Hematopoietic multipotent progenitor cell treated with erythropoietin and hydrocortisone succinate and interleukin-3 and kit ligand, for 4 days (in vitro differentiated cells): ENCODE measurements around the gene CENPP.

Experiments used
- DNase-seq: peaks from one replicate; pipeline ENCODE4 v3.0.0-alpha.2; 2015

Gene CENPP

DNA sequence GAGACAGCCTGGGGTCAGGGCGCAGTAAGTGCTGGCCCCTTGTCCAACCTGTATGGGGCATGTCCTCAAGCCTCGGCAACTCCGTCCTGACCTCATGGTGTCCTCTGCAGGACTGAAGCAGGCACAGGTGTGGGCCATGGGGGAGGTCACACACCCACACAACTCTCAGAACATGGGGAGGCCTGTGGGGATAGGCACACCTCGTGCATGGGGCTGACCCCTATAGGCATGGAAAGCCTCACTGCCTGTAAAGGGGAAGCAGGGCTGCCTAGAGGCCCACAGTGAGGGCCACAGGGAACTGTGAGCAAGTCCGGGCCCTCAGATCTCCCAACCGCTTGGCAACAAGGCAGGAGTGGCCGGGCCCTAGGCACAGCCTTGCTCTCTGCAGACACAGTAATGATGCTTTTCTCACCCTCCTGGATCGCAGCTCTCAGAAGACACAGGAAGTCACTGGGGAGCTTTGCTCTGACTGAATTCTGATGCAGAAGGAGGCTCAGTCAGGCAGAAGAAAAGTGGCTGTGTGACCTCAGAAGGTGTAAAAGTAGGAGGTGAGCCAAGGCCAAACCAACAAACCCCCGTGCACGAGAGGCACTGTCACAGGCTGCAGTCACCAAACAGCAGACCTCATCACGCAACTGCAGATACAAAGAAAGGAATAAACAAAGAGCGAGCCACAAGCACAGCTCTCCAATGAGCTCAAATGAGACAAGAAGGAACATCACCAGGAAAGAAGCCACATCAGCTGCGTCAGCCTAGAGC is 338.8 kb downstream of the CENPP start:
- DNase-seq, result no peak

DNA sequence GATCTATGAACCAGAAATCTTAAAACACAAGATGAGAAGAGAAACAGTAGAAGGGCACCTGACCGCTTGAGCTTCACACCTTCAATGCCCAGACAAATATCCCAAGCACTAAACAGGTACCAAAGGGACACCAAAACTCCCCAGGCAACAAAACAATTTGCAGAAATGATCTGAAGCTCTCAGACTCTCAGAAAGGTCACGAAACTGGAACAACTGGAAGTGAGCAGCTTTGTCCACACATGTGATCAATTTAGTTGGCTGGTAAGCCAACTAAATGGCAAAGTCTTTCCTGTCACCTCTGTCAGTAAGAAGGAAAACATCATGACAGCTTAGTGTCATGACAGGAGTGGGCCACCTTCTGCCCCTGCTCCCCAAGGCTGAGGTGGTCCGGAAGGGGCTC is 340.1 kb downstream of the CENPP start:
- no peak for DNase-seq

DNA sequence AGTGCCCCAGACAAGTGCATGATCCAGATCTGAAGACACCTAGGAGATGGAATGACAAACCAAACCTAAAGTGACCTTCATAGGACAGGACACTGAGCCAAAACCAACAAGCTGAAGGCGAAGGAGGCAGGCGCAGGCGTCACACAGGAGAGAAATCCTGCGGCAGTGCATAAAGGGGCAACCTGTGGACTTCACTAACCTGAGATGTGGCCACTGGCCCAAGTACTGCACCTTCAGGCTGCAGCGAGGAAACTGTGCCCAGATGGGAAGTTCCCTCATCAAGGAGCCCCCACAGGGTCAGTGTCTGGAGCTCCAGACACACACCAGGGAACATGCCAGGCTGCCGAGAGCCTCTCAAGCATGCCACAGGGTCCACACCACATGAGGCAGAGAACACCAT is 340.5 kb downstream of the CENPP start:
- no peak for DNase-seq

DNA sequence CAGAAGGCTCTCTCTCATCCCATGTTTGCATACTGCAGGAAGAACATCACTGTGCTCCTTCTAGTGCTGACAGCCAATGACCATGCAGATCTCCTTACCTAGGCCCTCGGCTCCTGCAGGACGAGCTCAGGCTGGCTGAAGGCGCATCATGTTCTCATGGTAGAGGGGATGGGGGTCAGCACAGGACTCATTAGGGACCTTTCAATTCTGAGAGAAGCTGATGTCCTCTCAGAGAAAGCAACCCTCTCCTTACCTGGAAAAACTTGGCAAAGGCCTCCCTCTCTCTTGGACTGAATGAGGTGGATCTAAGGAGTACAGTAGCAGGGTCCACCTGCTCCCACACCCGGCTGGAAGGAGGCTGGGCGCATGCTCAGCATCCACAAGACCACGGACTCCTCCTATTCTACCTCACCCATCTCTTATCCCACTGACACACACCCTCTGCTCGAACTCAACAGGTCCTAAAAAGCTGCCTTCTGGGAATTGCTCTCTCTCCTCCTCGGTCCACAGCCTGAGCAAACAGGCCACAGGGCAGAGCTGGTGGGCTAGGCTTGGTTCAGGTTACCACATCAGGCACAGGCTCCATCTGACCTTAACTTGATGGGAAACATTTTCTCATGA is 341.3 kb downstream of the CENPP start:
- DNase-seq, result no peak

DNA sequence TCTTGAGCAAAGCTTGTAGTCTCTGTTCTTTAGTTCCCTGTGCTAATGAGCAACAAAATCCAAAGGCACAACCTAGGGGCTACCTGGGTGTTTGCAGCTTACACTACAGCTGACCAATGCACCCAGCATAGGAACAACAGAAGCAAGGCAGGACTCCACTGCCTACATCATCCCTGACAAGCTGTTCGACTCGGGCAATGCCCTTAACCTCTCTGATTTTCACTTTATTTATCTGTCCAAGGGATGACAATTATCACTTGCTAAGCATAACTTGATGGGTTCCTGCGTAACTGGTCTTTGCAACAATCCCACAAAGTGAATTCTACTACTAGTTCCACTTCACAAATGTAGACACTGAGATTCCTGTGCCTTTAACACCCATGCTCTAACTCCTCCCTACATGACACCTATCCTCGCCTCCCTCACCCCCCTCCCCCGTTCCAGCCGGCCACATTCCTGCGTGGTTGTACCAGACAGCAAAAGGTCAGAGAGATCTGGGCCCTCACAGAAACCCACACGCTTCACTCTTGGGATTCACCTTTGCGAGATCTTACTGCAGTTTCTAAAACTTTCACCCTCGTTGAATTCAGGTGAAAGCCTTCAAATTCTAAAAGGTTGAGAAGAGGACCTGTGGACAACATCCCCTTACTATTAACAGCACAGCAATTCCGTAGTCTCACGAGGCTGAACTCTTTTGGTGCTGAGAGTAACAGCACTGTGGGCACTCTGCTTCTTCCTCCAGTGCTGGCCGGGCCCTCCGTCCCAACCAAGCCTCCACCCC is 343.2 kb downstream of the CENPP start:
- peak; percentile 50 for DNase-seq

DNA sequence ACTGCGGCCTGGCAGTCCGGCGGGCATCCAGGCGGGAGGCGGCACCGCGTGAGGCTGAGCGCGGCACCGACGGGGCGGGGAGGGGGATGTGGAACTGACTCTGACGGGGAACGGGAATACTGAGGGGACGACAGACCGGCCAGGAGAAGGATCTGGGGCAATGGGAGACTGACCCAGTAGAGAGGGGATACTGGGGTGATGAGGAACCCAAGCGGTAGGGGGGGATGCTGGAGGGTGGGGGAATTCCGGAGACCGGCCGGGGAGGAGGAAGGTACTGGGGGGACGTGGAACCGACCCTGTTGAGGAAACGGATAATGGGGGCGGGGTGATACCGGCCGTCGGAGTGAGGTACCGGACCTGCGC is 343.8 kb downstream of the CENPP start:
- peak; percentile 47 for DNase-seq
